Osteocyte (in vitro differentiated cells): ENCODE results near the gene FOXP3. TPM values are rescaled to one million over a fixed set of nuclear protein-coding genes. Genes with fewer than 3 reads are reported as not detected.

Source experiments
- DNase-seq: peaks from one replicate; pipeline ENCODE4 v3.0.0; 2021; ENCODE audit warnings: mixed read lengths; ENCODE audit not compliant: unreplicated experiment; ENCODE audit errors: extremely low spot score
- H3K27ac Mint-ChIP-seq: one replicate; pipeline ENCODE4 v1.8.0; 2021; ENCODE audit warnings: mild to moderate bottlenecking, mixed read lengths; ENCODE audit not compliant: unreplicated experiment
- H3K27me3 Mint-ChIP-seq: one replicate; pipeline ENCODE4 v1.8.0; 2021; ENCODE audit warnings: mixed read lengths; ENCODE audit not compliant: unreplicated experiment
- H3K36me3 Mint-ChIP-seq: one replicate; pipeline ENCODE4 v1.8.0; 2021; ENCODE audit warnings: mixed read lengths; ENCODE audit not compliant: unreplicated experiment
- H3K4me1 Mint-ChIP-seq: one replicate; pipeline ENCODE4 v1.8.0; 2021; ENCODE audit warnings: mixed read lengths; ENCODE audit not compliant: unreplicated experiment
- H3K4me3 Mint-ChIP-seq: one replicate; pipeline ENCODE4 v1.8.0; 2021; ENCODE audit warnings: mild to moderate bottlenecking, moderate library complexity, mixed read lengths; ENCODE audit not compliant: unreplicated experiment
- H3K9me3 Mint-ChIP-seq: one replicate; pipeline ENCODE4 v1.8.0; 2021; ENCODE audit warnings: mixed read lengths; ENCODE audit not compliant: unreplicated experiment
- total RNA-seq: library from RNA; stranded (reverse); gene quantifications from 2 replicates; pipeline ENCODE4 v1.2.1, GENCODE V29; 2021
- TF ChIP-seq, protein P1 (sequence below): fragments of 200-600 bp; sonication (generic); IDR thresholded peaks from 2 replicates; pipeline ENCODE4 v1.5.0; 2021; ENCODE audit warnings: antibody characterized with exemption, mild to moderate bottlenecking, moderate library complexity

Gene FOXP3
- total RNA-seq, 1 donor from 2014 or later: 0.13 TPM

DNA sequence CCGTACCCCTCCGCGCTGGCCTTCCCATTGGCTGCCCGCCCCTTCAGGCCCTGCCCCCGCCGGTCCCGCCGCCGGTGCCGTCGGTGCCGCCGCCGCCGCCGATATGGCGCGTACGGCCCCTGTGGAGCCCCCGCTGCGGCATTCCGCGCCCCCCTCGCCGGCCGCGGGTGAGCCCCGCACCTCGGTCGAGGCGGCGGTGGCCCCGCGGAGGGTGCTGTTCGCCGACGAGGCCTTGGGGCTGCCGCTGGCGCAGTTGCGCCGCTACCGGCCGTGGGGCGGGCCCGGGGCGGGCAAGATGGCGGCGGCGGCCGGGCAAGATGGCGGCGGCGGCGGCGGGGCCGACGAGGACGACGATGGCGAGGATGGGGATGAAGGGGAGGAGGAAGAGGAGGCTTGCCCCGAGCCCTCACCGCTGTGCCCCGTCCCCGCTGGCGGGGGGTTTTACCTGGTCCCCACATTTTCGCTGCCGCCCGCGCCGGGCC lies 5.3 kb upstream of the FOXP3 start, which contains the start of gene PPP1R3F:
Gene PPP1R3F, plus strand, starts transcription at position 27 of the 482 bp plus-strand sequence. Its CDS starts 77 bp downstream, at position 104.
- Mint-ChIP-seq H3K27me3 (no peaks in the 10 kb centered on the region), H3K4me3 (peak within 1 kb of the TSS; percentile 90), H3K4me1 (peaks cover 16% of the 10 kb centered on the region), H3K36me3 (no peaks in the 10 kb centered on the region), H3K27ac (peak within 1 kb of the TSS; percentile 100), H3K9me3 (no peaks in the 10 kb centered on the region)
- TF ChIP-seq, protein P1, sequence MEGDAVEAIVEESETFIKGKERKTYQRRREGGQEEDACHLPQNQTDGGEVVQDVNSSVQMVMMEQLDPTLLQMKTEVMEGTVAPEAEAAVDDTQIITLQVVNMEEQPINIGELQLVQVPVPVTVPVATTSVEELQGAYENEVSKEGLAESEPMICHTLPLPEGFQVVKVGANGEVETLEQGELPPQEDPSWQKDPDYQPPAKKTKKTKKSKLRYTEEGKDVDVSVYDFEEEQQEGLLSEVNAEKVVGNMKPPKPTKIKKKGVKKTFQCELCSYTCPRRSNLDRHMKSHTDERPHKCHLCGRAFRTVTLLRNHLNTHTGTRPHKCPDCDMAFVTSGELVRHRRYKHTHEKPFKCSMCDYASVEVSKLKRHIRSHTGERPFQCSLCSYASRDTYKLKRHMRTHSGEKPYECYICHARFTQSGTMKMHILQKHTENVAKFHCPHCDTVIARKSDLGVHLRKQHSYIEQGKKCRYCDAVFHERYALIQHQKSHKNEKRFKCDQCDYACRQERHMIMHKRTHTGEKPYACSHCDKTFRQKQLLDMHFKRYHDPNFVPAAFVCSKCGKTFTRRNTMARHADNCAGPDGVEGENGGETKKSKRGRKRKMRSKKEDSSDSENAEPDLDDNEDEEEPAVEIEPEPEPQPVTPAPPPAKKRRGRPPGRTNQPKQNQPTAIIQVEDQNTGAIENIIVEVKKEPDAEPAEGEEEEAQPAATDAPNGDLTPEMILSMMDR: no peak
- no peak for DNase-seq

DNA sequence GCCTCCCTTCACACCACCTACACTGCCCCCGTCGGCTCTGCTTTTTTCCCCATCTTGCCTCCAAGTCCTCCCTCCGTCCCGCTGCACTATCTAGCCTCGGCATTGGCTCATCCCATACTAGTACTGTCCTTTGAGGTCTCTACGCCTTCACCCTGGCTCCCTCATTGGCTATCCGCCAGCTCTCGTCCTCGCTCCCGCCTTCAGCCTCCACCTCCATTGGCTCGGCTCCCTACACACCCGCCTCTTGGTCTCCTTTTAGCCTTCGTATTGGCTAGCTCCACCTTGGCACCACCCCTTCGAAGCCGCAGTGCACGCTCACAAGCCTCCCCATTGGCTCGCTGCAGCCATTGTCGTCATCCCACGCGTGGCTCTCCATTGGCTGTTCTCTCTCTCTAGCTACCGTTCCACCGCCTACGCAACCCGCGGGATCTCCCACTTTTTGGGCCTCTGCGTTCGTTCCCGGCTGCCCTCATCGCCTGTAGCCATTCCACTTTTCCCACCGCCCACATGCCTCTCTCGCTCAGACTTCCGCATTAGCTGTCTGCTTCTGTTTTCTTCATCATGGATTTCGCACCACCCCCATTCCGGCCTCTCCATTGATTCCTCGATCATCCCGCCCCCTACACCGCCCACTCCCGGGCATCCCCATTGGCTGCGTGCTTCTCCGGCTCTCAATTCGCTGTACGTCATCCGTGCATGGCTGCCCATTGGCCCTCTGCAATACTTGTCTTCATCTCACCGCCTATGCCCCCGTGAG lies 4.7 kb upstream of the FOXP3 start:
- TF ChIP-seq, protein P1: no peak
- no peaks in the 10 kb centered on the region for H3K36me3 Mint-ChIP-seq
- DNase-seq: peak; percentile 98
- H3K27ac Mint-ChIP-seq: peak overlapping the region; percentile 100
- peaks cover 16% of the 10 kb centered on the region for H3K4me1 Mint-ChIP-seq
- peak overlapping the region; percentile 90 for H3K4me3 Mint-ChIP-seq
- H3K9me3 Mint-ChIP-seq: no peaks in the 10 kb centered on the region
- no peaks in the 10 kb centered on the region for H3K27me3 Mint-ChIP-seq

DNA sequence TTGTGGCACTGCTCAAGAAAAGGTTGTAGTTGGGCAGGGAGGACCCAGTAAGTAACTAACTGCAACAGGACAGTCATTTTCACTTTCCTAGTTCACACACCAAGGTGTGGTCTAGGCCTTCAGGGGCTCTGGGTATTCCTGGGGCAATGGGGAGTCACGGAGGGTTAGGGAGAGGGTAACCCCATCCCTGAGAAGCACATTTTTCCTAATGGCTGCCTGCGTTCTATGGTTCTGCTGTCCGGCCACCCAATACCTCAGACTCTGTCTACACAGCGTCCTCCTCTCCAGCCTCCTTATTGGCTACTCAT lies 4.1 kb upstream of the FOXP3 start:
- H3K36me3 Mint-ChIP-seq: no peaks in the 10 kb centered on the region
- peaks cover 16% of the 10 kb centered on the region for H3K4me1 Mint-ChIP-seq
- peaks cover 4% of the 10 kb centered on the region for H3K27me3 Mint-ChIP-seq
- H3K9me3 Mint-ChIP-seq: no peaks in the 10 kb centered on the region
- TF ChIP-seq, protein P1: no peak
- H3K27ac Mint-ChIP-seq: peak overlapping the region; percentile 94
- peak overlapping the region; percentile 90 for H3K4me3 Mint-ChIP-seq
- DNase-seq: no peak

DNA sequence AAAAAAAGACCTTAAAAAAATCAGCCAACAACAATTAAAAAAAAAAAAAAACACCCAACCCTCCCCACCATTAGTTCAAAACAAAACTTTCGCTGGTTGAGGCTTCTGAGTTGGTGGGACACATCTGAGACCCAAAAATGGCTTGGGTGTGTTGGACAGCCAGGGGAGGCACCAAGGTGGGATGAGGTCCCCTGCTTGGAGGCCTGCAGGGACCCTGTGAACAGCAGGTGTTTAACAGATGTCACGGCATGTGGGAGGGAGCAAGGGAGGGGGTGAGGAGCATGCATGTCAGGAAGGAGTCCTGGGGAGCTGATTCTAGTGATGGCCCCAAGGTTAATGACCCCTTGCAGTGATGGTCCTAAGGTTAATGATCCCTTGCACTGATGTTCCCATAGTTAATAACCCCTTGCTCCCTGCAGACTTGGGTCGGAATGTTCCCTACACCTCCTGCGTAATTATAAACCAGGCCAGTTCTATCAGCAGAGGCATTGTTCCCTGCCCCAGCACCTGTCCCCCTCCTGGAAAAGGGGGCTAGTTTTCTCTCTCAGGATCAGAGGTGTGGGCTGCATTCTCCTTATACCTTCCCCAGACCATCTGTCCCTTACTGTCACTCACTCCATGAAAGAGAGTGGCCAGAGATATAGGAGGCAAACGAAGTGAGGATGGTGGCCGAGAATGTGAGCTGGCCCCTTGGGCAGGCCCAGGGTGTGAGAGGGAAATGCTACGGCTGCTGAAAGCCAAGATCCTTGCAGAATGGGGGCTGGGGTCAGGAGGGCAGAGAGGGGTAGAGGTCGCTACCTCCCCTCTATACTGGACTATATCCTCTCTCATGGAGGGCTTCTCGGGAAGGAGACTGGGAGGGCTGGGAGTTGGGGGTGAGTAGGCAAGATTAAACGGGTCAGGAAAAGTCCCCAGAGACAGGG lies 2.3 kb upstream of the FOXP3 start:
- Mint-ChIP-seq H3K36me3 (no peaks in the 10 kb centered on the region), H3K27me3 (peaks cover 4% of the 10 kb centered on the region), H3K4me3 (no peak overlapping the region), H3K4me1 (peaks cover 14% of the 10 kb centered on the region), H3K9me3 (peaks cover 4% of the 10 kb centered on the region), H3K27ac (no peak overlapping the region)
- TF ChIP-seq, protein P1: no peak
- DNase-seq: no peak

DNA sequence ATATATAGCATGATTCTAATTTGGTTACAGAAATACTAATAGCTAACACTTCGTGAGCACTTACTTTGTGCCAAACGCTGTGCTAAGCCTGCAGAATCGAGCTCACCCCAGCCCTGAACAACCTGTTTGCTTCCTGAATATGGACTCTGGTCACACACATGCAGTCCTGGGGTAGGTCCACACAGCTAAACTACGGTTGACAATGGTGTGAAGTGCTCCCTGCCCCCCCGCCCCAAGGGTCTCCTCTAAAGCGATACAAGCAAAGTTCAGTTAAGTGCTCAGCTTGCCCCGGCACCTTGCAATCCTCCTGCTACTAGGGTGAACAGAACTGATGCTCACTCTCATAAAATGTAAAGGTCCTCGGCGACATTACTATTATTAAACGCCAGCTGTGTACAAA lies 879 bp downstream of the FOXP3 start:
- DNase-seq: no peak
- H3K36me3 Mint-ChIP-seq: no peaks in the 10 kb centered on the region
- H3K27me3 Mint-ChIP-seq: peaks cover 4% of the 10 kb centered on the region
- TF ChIP-seq, protein P1: no peak
- H3K4me1 Mint-ChIP-seq: peaks cover 4% of the 10 kb centered on the region
- peaks cover 5% of the 10 kb centered on the region for H3K9me3 Mint-ChIP-seq
- H3K27ac Mint-ChIP-seq: no peak overlapping the region
- H3K4me3 Mint-ChIP-seq: no peak overlapping the region
